Activated naive CD4-positive, alpha-beta T cell treated with anti-CD3 and anti-CD28 coated beads, Interleukin-2, amount 50 U/mL, for 24 hours (primary cell): ENCODE measurements around the gene TBC1D22A.
"Not testable (repeated sequence)": the region's sequence is repeated elsewhere in the genome, so short reads cannot be mapped to it uniquely, and the experiment has no call there.

Source experiments
- H3K27ac Mint-ChIP-seq: one replicate; pipeline ENCODE4 v1.8.0; 2021; ENCODE audit warnings: mild to moderate bottlenecking, mixed read lengths
- H3K27me3 Mint-ChIP-seq: one replicate; pipeline ENCODE4 v1.8.0; 2021; ENCODE audit warnings: mixed read lengths
- H3K36me3 Mint-ChIP-seq: one replicate; pipeline ENCODE4 v1.8.0; 2021; ENCODE audit warnings: mixed read lengths
- H3K4me1 Mint-ChIP-seq: one replicate; pipeline ENCODE4 v1.8.0; 2021; ENCODE audit warnings: mixed read lengths
- H3K4me3 Mint-ChIP-seq: one replicate; pipeline ENCODE4 v1.8.0; 2021; ENCODE audit warnings: mild to moderate bottlenecking, mixed read lengths
- H3K9me3 Mint-ChIP-seq: one replicate; pipeline ENCODE4 v1.8.0; 2021; ENCODE audit warnings: mixed read lengths

TBC1D22A gene

DNA sequence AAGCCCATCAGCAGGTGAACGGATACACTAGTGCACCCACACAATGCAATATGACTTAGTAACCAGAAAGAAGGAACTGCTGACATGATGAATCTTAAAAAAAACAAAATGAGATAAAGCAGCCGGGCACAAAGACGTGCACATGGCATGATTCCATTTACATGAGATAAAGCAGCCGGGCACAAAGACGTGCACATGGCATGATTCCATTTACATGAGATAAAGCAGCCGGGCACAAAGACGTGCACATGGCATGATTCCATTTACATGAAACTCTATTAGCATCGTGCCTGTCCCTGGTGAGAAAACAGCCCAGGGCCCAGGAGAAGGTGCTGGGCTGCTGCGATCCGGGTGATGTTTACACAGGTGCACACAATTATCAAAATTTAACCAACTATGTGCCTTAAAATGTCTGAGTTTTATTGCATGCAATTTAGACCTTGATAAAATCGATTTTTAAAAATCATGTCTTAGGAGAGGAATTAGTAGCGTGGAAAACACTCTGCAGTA lies 28.2 kb upstream of the TBC1D22A start:
- peak overlapping the region; percentile 84 for H3K27ac Mint-ChIP-seq
- H3K36me3 Mint-ChIP-seq, H3K9me3 Mint-ChIP-seq, H3K27me3 Mint-ChIP-seq: not testable (repeated sequence)
- peaks cover 67% of the 10 kb centered on the region for H3K4me1 Mint-ChIP-seq
- H3K4me3 Mint-ChIP-seq, result peak overlapping the region; percentile 64

DNA sequence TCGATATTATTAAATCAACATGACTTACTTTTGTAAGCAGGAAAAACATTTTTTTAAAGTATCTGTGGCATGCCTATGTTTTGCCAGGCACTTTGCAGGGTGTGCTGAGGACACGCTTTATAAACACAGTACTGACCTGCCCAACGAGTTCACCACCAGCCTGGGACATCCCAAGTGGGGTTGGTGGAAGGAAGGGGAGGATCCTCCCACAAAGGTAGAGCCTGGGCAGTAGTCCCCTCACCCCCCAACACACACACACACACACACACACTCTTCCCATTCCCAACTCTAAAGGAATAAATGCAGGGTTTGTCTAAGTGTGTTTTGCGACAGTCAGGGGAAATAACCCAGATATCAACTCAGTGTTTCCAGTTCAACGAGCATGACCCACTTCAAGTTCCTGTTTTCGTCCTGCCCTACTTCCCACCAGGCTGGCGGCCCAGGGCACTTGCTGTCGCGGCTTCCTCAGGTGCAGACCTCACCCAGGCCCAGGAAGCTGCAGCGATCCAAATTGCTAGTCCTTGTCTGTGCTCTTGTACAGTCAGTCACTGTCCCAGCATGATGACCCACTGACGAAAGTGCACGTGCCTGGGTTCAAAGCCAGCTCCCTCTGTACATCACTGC lies 27.5 kb upstream of the TBC1D22A start:
- Mint-ChIP-seq H3K27me3 (no peaks in the 10 kb centered on the region), H3K4me3 (peak overlapping the region; percentile 98), H3K27ac (peak overlapping the region; percentile 93), H3K36me3 (no peaks in the 10 kb centered on the region), H3K4me1 (peaks cover 66% of the 10 kb centered on the region), H3K9me3 (no peaks in the 10 kb centered on the region)

DNA sequence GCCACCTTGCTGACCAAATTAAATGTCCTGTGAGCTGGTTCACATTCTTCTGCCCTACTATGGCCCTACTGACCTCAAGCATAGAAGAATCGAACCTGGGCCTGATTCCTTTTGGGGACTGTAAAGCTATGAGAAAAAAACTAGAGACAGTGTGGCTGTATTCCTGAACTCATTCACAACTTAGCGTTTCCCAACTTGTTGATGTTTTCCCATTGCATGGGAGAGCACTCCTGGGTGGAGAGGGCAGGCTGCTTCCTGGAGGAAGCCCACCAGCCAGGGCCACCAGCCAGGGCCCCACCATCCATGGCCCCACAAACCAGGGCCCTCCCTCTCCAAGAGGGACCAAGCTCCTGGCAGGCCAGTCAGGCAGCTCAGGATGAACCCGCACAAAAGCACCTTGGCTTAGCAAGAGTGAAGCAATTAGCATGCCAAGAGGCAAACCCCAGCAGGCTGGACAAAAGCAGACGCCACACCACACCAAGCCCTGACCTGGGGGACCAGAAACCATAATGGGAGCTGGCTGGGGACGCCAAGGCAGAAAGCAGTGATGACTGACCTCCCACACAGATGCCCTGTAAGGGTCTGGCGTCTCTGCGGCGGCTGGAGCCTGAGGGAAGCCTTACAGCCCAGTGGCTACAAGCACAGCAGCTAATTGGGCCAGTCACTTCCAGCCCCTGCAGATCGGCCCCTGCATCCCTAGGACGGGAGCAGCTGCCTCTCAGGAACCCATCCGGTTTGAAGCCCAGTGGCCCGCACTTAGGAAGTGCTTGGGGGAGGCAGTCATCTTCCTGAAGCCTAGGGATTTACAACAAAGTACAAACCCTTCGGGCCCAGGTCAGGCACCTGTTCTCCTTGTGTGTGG lies 26.5 kb upstream of the TBC1D22A start:
- Mint-ChIP-seq H3K27me3 (no peaks in the 10 kb centered on the region), H3K4me3 (peak overlapping the region; percentile 98)

DNA sequence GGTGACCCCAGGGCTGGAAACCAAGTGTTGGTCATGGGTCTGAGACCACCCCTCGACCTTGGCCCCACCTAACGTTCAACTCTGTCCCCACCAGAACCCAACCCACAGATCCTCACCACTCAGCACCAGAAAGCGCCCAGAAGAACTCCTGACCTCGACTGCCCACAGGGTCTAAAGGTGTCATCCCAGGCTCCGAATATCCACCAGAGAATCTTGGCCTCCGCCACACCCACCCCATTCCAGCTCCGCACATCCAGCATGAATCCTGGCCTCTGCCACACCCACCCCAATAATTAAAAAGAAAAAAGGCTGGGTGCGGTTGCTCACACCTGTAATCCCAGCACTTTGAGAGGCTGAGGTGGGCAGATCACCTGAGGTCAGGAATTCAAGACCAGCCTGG lies 25.7 kb upstream of the TBC1D22A start:
- H3K36me3 Mint-ChIP-seq, result no peaks in the 10 kb centered on the region
- no peaks in the 10 kb centered on the region for H3K9me3 Mint-ChIP-seq
- no peaks in the 10 kb centered on the region for H3K27me3 Mint-ChIP-seq
- H3K4me3 Mint-ChIP-seq, result peak overlapping the region; percentile 98
- H3K27ac Mint-ChIP-seq, result peak overlapping the region; percentile 77
- H3K4me1 Mint-ChIP-seq, result peaks cover 53% of the 10 kb centered on the region

More for the DNA sequence above, 26.5 kb upstream of the TBC1D22A start:
- H3K9me3 Mint-ChIP-seq, result no peaks in the 10 kb centered on the region
- peaks cover 59% of the 10 kb centered on the region for H3K4me1 Mint-ChIP-seq
- H3K27ac Mint-ChIP-seq, result peak overlapping the region; percentile 93
- H3K36me3 Mint-ChIP-seq, result no peaks in the 10 kb centered on the region

DNA sequence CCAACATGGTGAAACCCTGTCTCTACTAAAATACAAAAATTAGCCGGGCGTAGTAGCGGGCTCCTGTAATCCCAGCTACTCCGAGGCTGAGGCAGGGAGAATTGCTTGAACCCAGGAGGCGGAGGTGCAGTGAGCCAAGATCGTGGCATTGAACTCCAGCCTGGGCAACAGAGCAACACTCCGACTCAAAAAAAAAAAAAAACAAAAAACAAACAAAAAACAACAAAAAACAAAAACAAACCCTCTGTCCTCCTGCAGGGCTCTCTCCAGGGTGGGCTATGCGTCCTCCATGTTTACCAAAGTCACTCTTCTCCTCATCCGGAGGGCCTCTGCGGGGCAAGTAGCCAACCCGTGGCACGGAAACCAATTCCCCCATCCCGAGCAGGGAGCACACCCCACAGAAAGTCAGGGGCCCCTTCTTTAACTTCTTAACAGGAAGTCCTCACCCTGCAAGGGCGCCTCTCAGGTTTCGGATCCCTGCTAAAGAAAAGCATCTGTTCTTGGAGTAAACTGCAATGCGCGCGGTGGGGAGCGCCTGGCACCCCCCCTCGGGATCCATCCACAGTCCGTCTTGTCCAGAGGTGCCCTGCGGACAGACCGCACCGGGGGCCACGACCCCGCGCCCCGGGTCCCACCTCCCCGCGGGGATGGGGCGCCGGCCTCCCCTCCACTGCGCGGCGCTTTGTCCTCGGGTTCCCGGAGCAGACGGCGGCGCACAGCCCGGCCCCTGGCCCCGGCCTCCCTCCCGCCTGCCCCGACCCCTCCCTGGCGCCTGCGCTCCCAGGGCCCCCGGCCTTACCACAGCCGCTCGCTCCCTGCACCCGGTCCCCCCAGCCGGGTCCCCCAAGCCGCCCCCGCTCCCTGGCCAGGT lies 25.1 kb upstream of the TBC1D22A start:
- H3K27ac Mint-ChIP-seq, result peak overlapping the region; percentile 94
- H3K36me3 Mint-ChIP-seq, result no peaks in the 10 kb centered on the region
- peak overlapping the region; percentile 98 for H3K4me3 Mint-ChIP-seq
- H3K4me1 Mint-ChIP-seq, result peaks cover 48% of the 10 kb centered on the region
- H3K27me3 Mint-ChIP-seq, result no peaks in the 10 kb centered on the region
- no peaks in the 10 kb centered on the region for H3K9me3 Mint-ChIP-seq

DNA sequence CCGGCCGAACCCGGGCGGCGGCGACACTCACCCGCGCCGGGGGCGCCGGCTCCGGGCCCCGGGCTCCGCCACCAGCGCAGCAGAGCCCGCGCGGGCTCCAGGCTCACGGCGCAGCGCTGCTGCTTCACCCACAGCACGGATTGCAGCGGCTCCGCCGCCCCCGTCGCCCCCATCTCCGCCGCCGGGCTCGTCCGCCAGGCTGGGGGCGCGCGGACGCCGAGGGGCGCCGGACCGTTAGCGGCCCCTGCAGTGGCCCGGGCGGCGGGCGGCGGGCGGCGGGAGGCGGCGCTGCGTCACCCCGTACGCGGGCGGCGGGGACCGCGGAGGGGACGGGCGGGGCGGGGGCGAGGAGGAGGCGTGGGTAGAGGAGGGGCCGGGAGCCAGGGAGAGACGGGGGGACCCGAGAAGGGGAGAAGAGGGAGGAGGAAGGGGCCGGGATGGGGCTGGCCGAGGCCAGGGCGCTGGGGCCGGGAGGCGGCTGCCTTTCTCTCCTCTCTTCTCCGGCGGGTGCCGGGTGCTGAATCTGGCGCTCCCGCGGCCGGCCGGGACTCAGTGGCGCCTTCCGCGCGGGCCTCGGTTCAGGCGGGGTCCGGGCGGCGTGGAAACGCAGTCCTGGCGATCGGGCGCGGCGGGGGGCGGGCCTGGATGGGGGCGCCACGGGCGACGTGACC lies 24.3 kb upstream of the TBC1D22A start, which contains the start of gene CERK:
Gene CERK (minus strand): TSS at position 277 of the 671 bp plus-strand sequence. CDS start 104 bp downstream, at position 173.
- peak within 1 kb of the TSS; percentile 98 for H3K4me3 Mint-ChIP-seq
- peaks cover 43% of the 10 kb centered on the region for H3K4me1 Mint-ChIP-seq
- H3K9me3 Mint-ChIP-seq, result no peaks in the 10 kb centered on the region
- peaks cover 4% of the 10 kb centered on the region for H3K36me3 Mint-ChIP-seq
- no peaks in the 10 kb centered on the region for H3K27me3 Mint-ChIP-seq
- peak within 1 kb of the TSS; percentile 94 for H3K27ac Mint-ChIP-seq

DNA sequence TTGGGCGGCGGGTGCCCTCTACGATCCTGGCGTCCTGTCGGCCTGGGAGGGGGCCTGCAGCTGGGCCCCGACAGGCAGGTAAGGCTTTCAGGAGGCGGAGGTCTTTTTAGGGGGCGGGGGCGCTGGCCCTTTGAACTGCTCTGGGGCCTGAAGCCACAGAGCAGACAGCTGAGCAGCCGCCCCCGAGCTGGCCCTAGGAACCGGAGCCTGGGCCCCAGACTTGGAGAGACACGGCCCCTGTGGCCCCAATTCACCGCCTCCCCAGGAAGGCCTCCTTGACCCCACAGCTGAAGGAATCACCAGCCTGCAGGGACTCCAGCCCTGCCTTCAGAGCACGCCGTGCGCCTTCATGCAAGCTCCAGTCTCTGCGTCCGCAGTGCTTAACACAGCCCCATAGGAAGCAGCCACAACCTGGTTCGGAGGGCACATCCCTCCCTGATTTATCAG lies 23.8 kb upstream of the TBC1D22A start:
- Mint-ChIP-seq H3K4me1 (peaks cover 43% of the 10 kb centered on the region), H3K27ac (peak overlapping the region; percentile 91), H3K36me3 (peaks cover 4% of the 10 kb centered on the region), H3K27me3 (no peaks in the 10 kb centered on the region), H3K4me3 (peak overlapping the region; percentile 89), H3K9me3 (no peaks in the 10 kb centered on the region)

DNA sequence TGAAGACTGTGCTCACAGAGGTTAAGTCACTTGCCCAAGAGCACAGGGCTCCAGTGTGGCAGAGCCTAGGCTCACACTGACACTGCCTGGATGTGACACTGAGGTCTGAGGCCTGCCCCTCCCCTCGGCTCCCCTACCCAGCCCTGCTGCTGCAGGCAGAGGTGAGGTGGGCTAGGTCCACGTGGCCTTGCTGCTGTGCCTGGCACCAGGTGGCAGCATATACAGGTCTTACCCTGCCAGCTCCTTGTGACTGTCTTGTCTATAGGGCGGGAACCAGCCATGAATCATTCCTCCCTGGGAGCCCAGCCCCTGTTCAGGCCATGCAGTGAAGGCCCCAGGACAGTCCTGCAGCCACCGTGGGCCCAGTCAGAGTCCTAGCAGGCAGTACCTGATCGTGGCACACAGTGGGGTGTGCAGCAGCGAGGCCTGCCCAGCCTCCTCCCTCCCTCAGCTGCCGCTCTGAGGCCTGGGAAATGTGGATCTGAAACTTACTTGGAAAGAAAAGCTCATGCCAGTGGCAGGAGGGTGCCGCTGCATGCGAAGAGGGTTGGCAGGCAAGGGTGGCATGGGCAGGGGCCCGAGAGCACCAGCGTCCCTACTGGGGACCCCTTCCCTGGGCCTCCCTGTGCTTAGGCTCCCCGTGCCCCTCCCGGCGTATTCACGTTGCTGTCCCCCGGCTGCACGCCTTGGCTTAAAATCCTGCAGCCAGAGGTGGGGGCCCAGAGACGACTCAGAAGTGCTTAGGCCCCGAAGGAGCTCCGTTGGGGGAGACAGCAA lies 23.2 kb upstream of the TBC1D22A start:
- Mint-ChIP-seq H3K27ac (peak overlapping the region; percentile 91), H3K9me3 (no peaks in the 10 kb centered on the region), H3K27me3 (no peaks in the 10 kb centered on the region), H3K4me1 (peaks cover 38% of the 10 kb centered on the region), H3K4me3 (peak overlapping the region; percentile 89), H3K36me3 (peaks cover 4% of the 10 kb centered on the region)

DNA sequence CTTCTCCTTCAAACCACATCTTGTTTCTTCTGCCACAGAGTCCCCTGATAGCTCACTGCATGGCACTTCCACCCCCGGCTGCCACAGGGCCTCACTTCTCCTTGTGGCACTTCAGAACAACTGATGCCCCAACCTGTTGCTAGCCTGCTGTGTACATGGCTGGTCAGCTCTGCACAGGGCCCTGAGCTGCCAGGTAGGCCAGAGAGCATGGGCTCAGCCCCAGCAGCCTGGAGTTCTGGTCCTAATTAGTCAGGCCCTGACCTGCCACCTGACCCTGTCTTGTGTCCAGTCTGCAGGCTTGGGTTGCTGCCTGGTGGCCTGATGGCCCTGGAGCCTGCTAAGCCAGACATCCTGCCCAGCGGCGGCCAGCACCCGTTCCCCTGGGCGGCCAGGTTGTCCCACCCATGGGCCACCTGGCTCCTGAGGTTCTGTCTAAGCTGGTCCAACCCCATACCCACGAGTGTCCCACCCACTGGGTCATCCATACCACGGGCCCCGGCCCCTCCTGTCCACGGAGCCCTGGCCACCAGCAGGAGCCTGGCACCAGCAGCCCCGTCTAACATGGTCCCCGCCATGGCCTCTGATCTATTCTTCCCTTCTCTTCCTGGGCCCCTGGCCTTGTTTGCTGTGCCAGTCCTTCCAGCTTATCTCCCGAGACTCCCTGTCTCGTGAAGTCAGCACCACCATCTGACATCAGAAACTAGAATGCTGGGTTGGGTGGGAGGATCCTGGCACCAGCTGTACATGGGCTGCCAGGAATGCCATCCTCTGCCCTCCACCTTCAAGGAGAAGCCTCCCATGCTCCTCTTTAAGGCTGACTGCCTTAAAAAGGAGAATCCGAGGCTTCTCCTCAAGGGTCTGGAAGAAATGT lies 21.3 kb upstream of the TBC1D22A start:
- Mint-ChIP-seq H3K27me3 (no peaks in the 10 kb centered on the region), H3K4me3 (no peak overlapping the region), H3K4me1 (peaks cover 21% of the 10 kb centered on the region), H3K9me3 (no peaks in the 10 kb centered on the region), H3K27ac (peak overlapping the region; percentile 86), H3K36me3 (peaks cover 4% of the 10 kb centered on the region)

DNA sequence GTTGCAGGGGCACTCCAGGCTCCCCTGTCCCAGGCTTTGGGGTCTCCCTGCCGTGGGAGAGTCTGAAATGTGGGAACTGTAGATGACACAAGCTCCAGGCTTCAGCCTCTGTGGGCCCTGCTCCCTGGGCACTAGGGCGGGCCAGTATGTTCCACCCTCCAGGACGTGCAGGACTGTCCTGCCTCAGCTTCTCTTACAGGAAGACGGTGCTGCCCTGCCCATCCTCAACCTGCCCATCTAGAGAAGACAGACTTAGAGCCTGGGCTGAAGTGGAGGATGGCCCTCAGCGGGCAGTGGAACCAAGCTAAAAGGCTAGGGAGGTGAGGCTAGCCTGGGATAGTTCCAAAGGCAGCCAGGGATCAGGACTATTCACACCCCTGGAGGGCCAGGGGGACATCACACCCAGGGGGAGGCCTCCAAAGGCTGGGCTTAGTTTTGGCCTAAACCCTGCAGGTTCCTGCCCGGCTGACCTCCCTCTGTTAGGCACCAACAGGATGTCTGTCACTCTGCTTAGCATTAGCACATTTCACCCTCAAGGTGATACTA lies 20.4 kb upstream of the TBC1D22A start:
- no peak overlapping the region for H3K4me3 Mint-ChIP-seq
- no peak overlapping the region for H3K27ac Mint-ChIP-seq
- no peaks in the 10 kb centered on the region for H3K27me3 Mint-ChIP-seq
- H3K9me3 Mint-ChIP-seq, result no peaks in the 10 kb centered on the region
- H3K4me1 Mint-ChIP-seq, result peaks cover 14% of the 10 kb centered on the region
- H3K36me3 Mint-ChIP-seq, result peaks cover 4% of the 10 kb centered on the region

DNA sequence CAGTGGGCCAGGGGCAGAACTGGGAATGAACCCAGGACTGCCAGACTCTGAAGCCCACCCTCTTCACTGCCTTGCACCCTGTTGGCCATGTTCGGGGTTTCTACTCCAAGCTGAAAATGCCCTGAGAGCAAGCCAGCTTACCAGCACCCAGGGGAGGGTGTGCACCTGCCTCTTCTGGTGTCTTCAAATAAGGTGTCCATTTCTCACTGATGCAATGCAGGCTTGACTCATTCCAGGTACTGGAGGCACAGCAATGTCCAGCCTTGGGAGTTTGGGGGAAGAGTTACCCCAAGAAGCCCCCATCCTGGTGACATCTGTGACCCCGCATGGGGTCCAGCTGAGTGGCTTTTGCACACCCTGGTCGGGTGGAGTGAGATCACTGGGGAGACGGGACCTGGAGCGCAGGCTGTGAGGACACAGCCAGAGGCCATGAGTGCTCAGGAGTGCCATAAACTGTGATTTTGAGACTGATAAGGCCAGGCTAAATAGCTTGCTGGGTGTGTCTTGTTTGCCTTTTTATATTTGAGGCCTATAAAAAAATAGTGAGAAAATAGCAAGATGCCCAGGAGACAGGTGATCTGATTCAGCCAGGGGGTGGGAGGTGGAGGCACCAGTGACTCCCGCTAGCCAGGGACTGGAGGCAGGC lies 19.8 kb upstream of the TBC1D22A start:
- Mint-ChIP-seq H3K27me3 (no peaks in the 10 kb centered on the region), H3K27ac (no peak overlapping the region), H3K4me1 (peaks cover 11% of the 10 kb centered on the region), H3K4me3 (no peak overlapping the region), H3K9me3 (no peaks in the 10 kb centered on the region), H3K36me3 (peaks cover 4% of the 10 kb centered on the region)

DNA sequence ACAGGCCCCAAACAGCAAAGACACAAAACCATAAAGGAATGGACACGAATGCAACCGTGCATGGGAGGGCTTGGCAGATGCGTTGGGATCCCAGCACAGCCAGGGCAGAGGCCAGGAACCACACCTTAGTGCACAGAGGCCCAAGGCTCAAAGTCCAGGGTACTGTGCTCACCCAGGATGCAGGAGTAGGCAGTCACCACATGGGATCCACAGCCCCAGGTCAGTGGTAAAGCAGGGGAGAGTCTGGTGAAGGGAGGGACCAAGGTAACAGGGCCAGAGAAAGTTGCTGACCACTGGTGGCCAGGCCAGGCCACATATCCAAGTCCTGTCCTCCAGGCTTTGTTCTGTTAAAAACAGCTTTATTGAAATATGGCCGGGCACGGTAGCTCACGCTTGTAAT lies 17.9 kb upstream of the TBC1D22A start:
- no peaks in the 10 kb centered on the region for H3K9me3 Mint-ChIP-seq
- peaks cover 4% of the 10 kb centered on the region for H3K36me3 Mint-ChIP-seq
- peak overlapping the region; percentile 23 for H3K27ac Mint-ChIP-seq
- H3K4me1 Mint-ChIP-seq, result peaks cover 17% of the 10 kb centered on the region
- H3K4me3 Mint-ChIP-seq, result no peak overlapping the region
- H3K27me3 Mint-ChIP-seq, result no peaks in the 10 kb centered on the region

DNA sequence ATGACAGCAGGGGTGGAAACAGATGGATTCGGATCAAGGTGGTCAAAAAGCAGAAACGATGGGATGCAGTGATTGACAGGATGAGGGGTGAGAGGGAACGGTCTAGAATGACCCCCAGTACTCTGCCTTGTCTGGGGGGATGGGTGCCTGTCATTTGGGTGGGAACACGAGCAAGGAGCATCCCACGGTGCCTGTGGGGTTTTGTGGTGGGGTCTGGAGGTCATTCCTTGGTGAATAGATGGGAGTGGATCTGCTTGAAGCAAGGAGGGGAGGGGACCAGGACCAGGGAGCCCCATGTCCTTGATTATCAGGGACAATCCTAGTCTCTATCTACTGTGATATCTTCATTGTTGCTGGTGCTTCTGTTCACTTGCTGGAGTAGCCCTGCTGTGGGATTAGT lies 16.3 kb upstream of the TBC1D22A start:
- H3K4me1 Mint-ChIP-seq, result peaks cover 30% of the 10 kb centered on the region
- no peak overlapping the region for H3K27ac Mint-ChIP-seq
- no peaks in the 10 kb centered on the region for H3K9me3 Mint-ChIP-seq
- no peaks in the 10 kb centered on the region for H3K27me3 Mint-ChIP-seq
- H3K36me3 Mint-ChIP-seq, result peaks cover 4% of the 10 kb centered on the region
- no peak overlapping the region for H3K4me3 Mint-ChIP-seq
